Measurements from ENCODE around the gene RFC1.

DNA sequence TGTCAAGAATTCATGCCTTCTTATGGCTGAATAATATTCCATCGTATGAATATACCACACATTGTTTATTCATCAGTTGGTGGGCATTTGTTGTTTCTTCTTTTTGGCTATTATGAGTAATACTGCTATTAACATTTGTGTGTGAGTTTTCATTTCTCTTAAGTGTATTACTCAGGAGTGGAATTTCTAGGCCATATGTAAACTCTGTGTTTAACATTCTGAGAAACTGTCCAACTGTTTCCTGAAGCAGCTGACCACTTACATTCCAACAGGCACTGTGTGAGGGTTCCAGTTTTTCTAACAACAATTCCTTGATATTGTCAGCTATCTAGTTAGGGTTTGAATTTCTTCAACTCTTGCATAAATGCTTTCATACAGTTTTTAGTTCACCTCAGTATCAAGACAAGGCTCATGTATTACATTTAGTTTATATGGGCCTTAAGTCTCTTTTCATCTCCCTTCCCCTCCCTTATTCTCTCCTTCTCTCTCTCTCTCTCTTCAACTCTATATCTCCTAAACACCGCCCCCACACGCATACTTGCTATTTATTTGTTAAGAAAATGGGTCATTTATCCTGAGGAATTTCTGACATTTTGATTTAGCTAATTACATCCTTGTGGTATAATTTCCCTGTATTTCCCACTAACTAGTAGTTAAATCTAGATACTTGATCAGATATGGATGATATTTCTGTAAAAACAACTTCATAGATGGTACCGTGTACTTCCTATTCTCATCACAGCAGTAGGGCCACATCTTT lies 106.4 kb downstream of the RFC1 start:
- TF ChIP-seq, protein P1, sequence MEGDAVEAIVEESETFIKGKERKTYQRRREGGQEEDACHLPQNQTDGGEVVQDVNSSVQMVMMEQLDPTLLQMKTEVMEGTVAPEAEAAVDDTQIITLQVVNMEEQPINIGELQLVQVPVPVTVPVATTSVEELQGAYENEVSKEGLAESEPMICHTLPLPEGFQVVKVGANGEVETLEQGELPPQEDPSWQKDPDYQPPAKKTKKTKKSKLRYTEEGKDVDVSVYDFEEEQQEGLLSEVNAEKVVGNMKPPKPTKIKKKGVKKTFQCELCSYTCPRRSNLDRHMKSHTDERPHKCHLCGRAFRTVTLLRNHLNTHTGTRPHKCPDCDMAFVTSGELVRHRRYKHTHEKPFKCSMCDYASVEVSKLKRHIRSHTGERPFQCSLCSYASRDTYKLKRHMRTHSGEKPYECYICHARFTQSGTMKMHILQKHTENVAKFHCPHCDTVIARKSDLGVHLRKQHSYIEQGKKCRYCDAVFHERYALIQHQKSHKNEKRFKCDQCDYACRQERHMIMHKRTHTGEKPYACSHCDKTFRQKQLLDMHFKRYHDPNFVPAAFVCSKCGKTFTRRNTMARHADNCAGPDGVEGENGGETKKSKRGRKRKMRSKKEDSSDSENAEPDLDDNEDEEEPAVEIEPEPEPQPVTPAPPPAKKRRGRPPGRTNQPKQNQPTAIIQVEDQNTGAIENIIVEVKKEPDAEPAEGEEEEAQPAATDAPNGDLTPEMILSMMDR (IDR thresholded peaks at IDR 0.05), result no peak
- no peak for TF ChIP-seq POLR2A (IDR thresholded peaks at IDR 0.05)
